Left lung (tissue), 10 donors: ENCODE measurements around the gene CSNK1D. TPM values are rescaled to one million over a fixed set of nuclear protein-coding genes. Genes with fewer than 3 reads are reported as not detected.
A peak's percentile ranks its signal among the peaks of the same experiment; 100 is the strongest.

Experiments used
- ATAC-seq: fragments of 200-7000 bp; cut with Tn5 transposase; one replicate; pipeline ENCODE4 v1.9.1; 2020; ENCODE audit warnings: moderate library complexity
- DNase-seq, 4 donors: peaks; one replicate each; pipeline ENCODE4 v3.0.0-alpha.2; 2013 to 2020
- H3K27ac ChIP-seq, 2 donors: fragments of 200-600 bp; sonication (generic) in 1 of 2; one replicate each; pipeline versions ENCODE4 v1.5.0 to v1.8.0; 2020 to 2021
- H3K27me3 ChIP-seq, 2 donors: fragments of 200-600 bp; sonication (generic) in 1 of 2; one replicate each; pipeline versions ENCODE4 v1.5.0 to v1.8.0; 2020 to 2021
- H3K36me3 ChIP-seq, 2 donors: fragments of 200-600 bp; sonication (generic) in 1 of 2; one replicate each; pipeline versions ENCODE4 v1.5.0 to v1.8.0; 2020 to 2021
- H3K4me1 ChIP-seq, 2 donors: fragments of 200-600 bp; one replicate each; pipeline ENCODE4 v1.8.0; 2021
- H3K4me3 ChIP-seq, 2 donors: fragments of 200-600 bp; sonication (generic) in 1 of 2; one replicate each; pipeline versions ENCODE4 v1.5.0 to v1.8.0; 2020 to 2021; ENCODE audit warnings: mild to moderate bottlenecking in 1 of 2
- H3K9me3 ChIP-seq, 2 donors: fragments of 200-600 bp; sonication (generic) in 1 of 2; one replicate each; pipeline versions ENCODE4 v1.5.0 to v1.8.0; 2020 to 2021
- intact Hi-C, 2 donors: fragments of 100-400 bp; cut with DNase I; formaldehyde crosslinking; loops; one replicate each; pipeline versions ENCODE4 v1.11.2 to v1.14.2; 2022
- polyA plus RNA-seq, 6 donors: library from polyadenylated mRNA; unstranded; fragments of 120-200 nt; gene quantifications; one replicate each; pipeline ENCODE4 v1.2.1, GENCODE V29; 2013; ENCODE audit not compliant: insufficient read length in 6 of 6
- total RNA-seq, 2 donors: library from RNA; stranded (reverse); fragmentation: NEBNext Ultra II Directional; extraction: Animal tissue kit (Norgen Biotek cat#: 25700); gene quantifications; one replicate each; pipeline ENCODE4 v1.2.1, GENCODE V29; 2021
- TF ChIP-seq, protein P1 (sequence below), 2 donors: fragments of 200-600 bp; sonication (generic) in 1 of 2; IDR thresholded peaks; one replicate each; pipeline versions ENCODE4 v1.5.0 to v1.8.0; 2021; ENCODE audit warnings: antibody characterized with exemption in 2 of 2
- donor health status: DM: no; HTN: yes; CAD: no.
- donor health status: DM: no; HTN: no; CAD: no.

Gene CSNK1D
- total and polyA plus RNA-seq, 8 donors = 101 to 160 (median 122) TPM

DNA sequence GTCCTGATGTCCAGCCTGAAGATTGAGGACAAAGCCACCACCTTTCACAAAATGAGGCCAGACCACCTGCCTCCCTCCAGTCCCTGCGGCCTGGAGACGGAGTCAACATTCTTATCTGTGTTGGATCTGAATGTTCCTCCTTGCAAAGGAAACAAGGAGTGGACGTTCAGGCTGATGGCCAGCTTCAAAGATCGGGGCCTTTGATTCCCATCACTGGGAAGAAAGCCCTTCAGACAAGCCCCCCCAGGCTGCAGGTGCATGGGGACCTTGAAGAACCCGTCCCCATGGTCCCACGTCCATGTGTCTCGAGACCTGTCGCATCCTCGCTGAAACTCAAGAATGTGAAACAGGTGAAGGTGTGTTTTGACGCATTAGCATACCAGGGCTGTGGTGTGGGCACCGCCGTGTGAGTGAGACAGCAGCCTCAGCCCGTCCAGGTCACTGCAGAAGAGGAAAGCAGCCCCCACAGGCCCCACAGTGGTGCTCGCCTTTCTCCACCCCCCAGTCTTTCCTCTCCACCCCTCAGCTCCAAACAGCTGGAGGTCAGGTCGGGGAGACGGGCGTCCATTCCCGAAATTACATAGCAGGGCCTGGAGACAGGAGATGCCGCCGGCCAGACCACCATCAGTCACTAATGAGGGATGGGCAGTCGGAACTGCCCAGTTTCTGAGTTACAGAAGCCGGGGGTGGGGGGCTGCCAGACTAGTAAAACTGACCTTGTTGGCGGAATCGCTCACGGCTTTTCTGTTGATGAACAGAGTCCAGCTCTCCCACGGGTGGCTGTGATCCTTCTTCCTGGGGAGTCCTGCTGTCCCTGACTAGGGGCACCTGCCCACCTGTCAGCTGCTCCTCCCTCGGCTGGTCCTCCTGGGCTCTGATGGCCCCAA is 877 bp upstream of the CSNK1D start:
- ATAC-seq = no peak
- TF ChIP-seq, protein P1, sequence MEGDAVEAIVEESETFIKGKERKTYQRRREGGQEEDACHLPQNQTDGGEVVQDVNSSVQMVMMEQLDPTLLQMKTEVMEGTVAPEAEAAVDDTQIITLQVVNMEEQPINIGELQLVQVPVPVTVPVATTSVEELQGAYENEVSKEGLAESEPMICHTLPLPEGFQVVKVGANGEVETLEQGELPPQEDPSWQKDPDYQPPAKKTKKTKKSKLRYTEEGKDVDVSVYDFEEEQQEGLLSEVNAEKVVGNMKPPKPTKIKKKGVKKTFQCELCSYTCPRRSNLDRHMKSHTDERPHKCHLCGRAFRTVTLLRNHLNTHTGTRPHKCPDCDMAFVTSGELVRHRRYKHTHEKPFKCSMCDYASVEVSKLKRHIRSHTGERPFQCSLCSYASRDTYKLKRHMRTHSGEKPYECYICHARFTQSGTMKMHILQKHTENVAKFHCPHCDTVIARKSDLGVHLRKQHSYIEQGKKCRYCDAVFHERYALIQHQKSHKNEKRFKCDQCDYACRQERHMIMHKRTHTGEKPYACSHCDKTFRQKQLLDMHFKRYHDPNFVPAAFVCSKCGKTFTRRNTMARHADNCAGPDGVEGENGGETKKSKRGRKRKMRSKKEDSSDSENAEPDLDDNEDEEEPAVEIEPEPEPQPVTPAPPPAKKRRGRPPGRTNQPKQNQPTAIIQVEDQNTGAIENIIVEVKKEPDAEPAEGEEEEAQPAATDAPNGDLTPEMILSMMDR (IDR thresholded peaks at IDR 0.05) = no peak
- peak in 1 of 4 donors; percentile 61 for DNase-seq
- Histone ChIP-seq H3K4me3 (peak overlapping the region; percentile 75 to 85), H3K36me3 (peaks cover 0 to 28% of the 10 kb centered on the region in 2 donors), H3K9me3 (no peaks in the 10 kb centered on the region), H3K27ac (peak overlapping the region; percentile 98), H3K4me1 (peaks cover 30 to 53% of the 10 kb centered on the region in 2 donors), H3K27me3 (no peaks in the 10 kb centered on the region)
- intact Hi-C loops = no loop called here

DNA sequence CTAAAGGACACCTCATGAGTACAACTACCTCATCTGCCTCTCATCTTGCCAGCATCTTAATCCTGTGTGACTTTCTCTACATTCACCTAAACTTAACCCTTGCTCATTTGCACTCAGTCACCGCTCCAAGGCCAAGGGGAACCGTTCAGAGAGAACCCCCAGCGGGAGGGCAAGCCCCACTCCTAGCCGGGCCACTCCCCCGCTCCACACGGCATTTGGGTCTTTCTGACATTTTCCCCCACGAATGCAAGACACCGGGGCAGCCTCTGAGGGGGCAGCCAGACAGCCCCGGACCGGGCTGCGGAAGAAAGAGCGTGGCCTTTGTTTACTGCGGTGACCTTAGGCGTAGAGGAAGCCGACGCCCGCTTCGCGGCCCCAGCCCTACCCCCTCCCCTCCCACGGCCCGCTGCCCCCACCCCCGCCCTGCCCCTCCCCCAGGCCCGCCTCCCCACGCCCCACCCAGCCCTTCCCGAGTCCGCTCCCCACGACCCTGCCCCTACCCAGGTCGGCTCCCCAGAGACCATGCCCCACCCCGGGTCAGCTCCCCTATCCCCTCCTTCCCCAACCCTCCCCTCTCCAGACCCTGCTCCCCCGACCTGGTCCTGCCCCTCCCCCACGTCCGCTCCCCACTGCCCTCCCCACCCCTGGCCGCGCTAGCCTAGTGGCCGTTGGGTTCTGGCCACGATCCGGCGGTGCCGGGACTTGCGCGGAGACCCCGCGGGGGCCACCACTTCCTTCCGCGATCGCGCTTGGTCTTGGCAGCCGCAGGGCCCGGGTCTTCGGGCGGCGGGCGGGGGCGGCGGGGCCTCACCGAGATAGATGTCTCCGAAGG is 789 bp downstream of the CSNK1D start:
- no peaks in the 10 kb centered on the region for H3K9me3 ChIP-seq
- DNase-seq = peak in 2 of 4 donors; percentile 67 to 86
- H3K4me1 ChIP-seq = peaks cover 44 to 66% of the 10 kb centered on the region in 2 donors
- intact Hi-C loops = no loop called here
- peak overlapping the region; percentile 98 for H3K27ac ChIP-seq
- peak overlapping the region; percentile 75 to 85 for H3K4me3 ChIP-seq
- TF ChIP-seq, protein P1 (IDR thresholded peaks at IDR 0.05) = no peak
- H3K36me3 ChIP-seq = peaks cover 0 to 38% of the 10 kb centered on the region in 2 donors
- ATAC-seq = peak; percentile 62
- H3K27me3 ChIP-seq = no peaks in the 10 kb centered on the region

DNA sequence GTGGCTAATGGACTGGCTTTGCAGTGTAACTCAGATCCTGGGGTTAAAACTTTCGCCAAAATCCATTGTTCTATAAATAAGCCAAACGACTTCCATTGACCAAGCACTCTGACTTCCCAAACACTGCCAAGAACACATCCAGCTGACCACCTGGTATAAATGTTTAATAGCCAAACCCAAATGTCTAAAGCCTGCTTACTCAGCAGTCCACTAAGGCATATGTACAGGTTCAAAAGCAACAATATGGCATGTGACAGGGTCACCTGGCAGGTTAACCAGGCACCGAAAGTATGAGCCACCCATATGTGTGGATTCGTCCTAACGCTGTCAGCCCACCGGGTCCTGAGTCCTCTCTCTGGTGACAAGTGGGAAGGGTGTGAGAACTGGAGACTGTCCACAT is 2.1 kb downstream of the CSNK1D start:
- Histone ChIP-seq H3K27me3 (no peaks in the 10 kb centered on the region), H3K4me1 (peaks cover 54 to 79% of the 10 kb centered on the region in 2 donors), H3K4me3 (peak overlapping the region in 1 of 2 donors; percentile 85), H3K27ac (peak overlapping the region in 1 of 2 donors; percentile 98), H3K36me3 (peaks cover 0 to 42% of the 10 kb centered on the region in 2 donors), H3K9me3 (no peaks in the 10 kb centered on the region)
- no peak for DNase-seq
- TF ChIP-seq, protein P1 (IDR thresholded peaks at IDR 0.05) = no peak
- no peak for ATAC-seq
- intact Hi-C loops = no loop called here

DNA sequence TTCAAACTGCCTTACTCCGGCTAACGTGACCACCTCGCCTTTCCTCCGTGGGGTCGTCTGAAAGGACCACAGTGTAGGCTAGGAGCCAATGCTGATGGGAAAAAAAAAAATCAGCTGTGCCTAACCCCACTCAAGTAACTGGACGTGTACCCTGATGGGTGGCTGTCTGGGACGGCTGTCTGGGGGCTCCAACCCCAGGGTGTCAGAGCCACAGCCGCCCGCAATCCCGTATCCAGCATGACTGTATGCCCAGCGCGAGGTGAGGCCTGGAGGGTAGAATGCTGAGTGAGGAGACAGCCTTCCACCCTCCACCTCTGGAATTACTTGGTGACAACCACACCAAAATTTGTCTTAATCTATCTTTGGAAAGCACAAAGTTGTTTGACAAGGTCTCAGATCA is 2.8 kb downstream of the CSNK1D start:
- intact Hi-C loops = no loop called here
- peak in 1 of 4 donors; percentile 60 for DNase-seq
- no peaks in the 10 kb centered on the region for H3K9me3 ChIP-seq
- peaks cover 60 to 87% of the 10 kb centered on the region in 2 donors for H3K4me1 ChIP-seq
- peaks cover 0 to 49% of the 10 kb centered on the region in 2 donors for H3K36me3 ChIP-seq
- no peak overlapping the region for H3K27ac ChIP-seq
- TF ChIP-seq, protein P1 (IDR thresholded peaks at IDR 0.05) = no peak
- ATAC-seq = no peak
- no peak overlapping the region for H3K4me3 ChIP-seq
- H3K27me3 ChIP-seq = no peaks in the 10 kb centered on the region
